Activated T-cell treated with anti-CD3 and anti-CD28 coated beads, Interleukin-2, amount 50 U/mL, for 1 hour (primary cell): ENCODE measurements around the gene DENND1A.
"Not testable (repeated sequence)": the region's sequence is repeated elsewhere in the genome, so short reads cannot be mapped to it uniquely, and the experiment has no call there.

Experiments used
- DNase-seq: peaks from one replicate; pipeline ENCODE4 v3.0.0-alpha.2; 2020

DENND1A gene

GRCh38 chr9:123418052-123418430 lies 511.9 kb downstream of the DENND1A start:
- no peak for DNase-seq

DNA sequence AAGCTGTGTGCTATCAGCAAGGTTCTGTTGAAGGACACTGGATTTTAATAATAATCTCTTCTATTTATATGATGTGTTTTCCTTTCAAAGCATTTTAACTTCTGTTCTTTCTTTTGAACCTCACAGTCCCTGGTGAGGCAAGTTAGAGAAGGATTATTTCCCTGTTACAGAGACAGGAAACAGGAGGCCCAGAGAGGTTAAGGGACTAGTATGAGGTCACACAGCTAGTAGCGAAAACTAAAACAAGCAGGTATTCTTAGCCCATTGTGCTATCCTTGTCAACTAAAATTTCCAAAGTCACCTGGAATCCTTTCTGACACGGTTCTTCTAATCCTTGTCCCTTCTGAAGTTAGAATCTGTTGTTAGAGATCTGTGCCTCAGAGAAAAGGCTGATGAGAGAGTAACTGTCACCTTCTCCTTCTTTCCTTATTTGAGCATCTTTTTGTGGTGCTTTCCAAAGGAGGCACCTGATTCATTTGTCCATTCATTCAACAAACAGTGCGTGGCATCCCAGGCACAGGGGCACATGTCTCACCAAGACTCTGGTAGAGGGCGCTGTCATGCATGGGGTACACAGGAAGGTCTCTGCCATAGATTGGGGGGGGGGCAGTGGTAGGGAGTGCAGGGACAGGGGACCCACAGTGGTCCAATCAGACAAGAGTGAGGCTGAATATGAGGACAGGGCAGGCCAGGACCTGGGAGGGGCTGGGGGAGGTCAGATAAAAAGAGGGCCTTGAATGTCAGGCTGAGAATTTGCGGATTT lies 512.5 kb downstream of the DENND1A start:
- DNase-seq: no peak

DNA sequence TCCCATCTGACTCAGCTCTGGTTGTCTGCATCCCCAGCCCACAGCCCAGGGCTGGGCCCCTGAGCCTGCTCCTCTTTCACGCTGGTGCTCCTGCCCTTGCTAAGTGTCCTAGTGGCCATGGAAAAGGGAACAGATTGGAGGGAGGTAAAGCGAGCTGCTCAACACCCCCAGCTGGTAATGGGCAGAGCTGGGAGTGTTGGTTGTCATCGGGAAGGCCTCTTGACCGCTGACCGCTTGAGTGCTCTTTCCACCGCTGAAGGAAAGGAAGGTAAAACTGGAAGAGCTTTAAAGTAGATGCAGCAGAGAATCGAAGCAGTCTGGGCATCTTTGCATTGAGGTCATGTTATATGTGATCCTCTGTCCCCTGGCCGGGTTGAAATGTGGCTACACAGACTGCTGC lies 513.8 kb downstream of the DENND1A start:
- no peak for DNase-seq

GRCh38 chr9:123414936-123415930 lies 514.7 kb downstream of the DENND1A start:
- DNase-seq: no peak

- no peak for DNase-seq
Observed at GRCh38 chr9:123414204-123414603, 515.7 kb downstream of the DENND1A start.

DNA sequence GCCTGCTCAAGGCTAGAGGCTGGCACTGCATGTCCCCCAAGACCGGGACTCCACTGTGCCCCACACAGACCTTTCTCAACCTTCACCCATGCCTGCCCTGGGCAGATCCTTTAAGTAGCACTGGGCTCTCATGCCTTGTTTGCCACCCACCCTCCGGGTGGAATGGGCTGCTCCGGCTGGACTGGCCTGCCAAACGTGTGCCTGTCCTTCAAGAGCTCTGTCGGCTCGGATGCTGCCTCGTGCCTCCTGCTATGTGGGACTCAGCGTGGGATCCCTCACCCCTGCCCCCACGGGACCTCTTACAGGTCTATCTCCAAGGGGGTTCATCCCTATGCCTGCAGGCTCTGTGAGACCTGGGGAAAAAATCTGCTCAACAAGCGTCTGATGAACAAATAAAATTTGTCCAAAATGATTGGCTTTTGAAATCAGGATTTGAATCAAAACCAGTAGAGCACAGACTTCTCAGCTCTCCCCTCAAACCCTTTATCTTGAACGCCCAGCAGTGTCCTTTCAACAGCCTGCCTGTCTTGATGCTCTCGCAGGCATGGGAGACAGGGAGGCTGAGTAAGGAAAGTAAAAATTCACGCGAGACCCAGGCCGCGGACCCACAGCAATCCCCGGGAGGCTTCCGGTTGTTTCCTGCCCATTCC lies 517.6 kb downstream of the DENND1A start:
- DNase-seq: no peak

DNA sequence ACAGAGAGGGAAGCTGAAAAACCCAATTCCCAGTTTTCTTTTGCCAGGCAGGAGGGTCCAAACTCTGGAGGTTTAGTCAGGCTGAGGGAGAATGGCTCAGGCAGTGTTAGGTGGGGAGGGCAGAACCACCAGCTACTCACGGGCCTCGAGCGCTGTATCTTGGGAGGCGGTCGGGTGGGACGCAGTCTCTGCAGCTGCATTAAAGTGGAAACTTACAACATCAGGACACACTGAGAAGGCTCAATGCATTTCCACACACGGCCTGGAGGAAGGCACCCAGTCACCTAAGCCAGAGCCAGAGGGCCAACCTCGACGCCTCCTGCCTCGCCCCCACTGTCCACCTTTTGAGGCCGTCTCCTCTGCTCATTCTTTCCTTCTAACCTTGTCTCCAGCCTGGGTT lies 518.3 kb downstream of the DENND1A start:
- no peak for DNase-seq

DNA sequence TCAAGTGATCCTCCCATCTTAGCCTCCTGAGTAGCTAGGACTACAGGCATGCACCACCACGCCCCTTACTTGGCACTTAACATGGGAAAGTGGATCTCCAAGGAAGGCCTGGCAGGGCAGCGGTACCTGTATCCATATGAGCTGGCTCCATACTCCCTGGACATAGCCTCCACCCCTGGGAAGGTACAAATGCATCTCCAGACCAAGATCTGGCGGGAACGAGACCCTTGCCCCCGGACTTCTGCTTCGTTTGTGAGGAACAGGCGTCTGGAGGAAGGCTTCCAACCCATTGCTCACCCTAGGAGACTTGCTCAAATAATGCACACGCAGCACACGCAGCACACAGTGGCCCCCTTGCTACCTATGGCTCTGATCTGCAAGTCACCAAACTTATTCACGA lies 518.7 kb downstream of the DENND1A start:
- no peak for DNase-seq

DNA sequence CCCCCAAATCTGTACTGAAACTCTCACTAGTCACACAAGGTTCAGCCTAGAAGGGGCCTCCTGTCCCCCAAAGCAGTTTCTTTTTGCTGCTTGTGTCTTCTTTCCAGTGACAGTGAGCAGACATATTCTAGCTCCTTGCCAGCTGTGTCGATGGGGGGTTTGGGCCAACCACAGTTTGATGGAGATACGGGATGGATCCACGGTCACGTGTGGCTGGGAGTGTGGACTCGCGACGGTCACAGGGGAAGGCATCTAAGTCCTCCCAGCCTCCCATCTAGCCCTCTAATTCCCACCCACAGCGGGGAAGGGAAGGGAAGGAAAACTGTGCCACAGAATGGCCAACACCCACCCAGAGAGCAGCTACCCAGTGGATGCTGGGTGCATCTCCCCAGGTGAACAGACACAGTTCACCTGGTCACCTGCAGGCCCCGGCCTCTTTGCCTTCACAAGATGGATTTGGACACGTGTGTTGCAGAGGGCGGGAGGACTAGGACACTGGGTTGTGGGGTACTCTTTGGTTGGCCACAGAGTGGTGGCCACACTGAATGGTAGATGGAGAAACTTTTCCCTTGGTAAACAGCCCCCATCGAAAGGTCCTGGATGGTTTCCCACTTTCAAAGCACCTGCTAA lies 519.5 kb downstream of the DENND1A start:
- DNase-seq: no peak

- DNase-seq: no peak
Observed at GRCh38 chr9:123408313-123409262, 521.3 kb downstream of the DENND1A start.

DNA sequence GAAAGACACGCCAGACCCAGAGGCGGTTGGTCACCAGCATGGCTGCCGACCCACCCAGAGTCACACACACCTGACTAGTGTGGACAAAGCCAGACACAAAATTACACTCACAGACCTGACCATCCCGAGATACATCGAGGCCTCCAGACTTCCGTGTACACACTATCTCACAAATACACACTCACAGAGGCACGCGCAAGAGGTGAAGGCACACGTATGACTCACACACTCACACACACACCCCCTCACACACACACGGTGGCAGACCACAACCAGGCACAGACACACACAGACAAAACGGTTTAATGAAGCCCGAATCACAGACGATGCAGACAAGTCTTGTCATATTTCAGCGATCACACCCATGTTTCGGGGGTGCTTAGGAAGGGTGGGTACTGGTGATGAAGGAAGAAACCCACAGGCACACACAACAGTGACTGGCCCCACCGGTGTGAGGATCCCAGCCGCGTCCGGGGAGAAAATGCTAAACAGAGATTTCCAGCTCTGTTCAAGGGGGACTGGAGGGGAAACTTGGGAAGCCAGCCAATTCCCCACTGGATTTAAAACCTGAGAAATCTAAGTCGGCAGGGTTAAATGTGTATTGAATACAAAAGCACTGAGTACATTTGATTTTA lies 522.6 kb downstream of the DENND1A start:
- no peak for DNase-seq

- DNase-seq: no peak
Observed at GRCh38 chr9:123406691-123407216, 523.2 kb downstream of the DENND1A start.

- no peak for DNase-seq
Observed at GRCh38 chr9:123406016-123406415, 523.9 kb downstream of the DENND1A start.

- DNase-seq: no peak
Observed at GRCh38 chr9:123402981-123403509, 526.9 kb downstream of the DENND1A start.

GRCh38 chr9:123401879-123402513 lies 527.9 kb downstream of the DENND1A start:
- DNase-seq: no peak

DNA sequence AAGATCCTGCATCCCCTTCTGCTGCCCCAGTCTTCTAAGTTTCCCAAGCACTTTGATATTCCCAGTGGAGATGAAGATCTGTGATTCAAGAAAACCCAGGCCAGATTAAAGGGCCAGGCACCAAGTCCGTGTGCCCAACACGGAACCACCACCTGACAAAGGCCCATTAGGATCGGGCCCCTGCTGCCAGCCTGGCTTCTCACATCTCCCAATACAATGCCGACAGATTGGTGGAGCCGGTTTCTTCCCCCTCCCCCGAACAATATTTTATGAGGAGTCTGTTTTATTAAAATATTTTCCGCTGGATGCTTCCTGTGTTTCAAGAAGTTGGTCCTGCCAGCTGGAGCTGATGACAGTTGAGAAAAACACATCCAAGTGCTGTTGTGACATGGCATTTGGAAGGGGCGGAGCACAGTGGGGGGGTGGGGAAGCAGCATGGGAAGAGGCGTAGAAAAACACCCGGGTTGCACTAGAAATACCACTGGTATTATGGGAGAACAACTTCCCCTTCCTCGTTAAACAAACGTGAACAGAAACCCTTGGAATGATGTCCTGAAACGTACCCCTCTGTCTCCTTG lies 528.9 kb downstream of the DENND1A start:
- DNase-seq: no peak

DNA sequence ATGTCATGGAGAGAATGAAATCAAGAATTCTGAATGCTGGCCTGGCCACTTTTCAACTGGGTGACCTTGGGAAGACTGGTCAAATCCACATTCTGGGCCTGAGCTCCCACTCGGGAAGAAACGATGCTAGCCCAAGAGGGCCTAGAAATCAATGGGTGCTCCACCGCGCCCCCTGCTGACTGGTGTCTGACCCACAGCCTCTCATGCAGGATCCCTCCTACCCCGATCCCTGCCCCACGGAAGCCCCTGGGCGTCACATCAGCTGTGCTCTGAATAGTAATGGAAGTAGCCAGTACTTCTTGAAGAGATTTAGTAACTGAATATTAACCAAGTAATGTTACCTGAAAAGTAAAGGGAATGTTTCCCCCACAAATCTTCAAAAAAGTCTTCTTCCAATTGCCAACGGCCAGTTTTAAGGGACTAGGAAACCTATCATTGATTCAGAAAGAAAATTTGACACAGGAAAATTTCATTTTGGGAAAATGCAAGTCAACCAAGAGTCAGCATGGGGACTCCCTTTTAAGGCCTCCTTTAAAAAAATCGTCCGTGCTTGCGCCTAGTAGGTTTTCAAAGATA lies 530.0 kb downstream of the DENND1A start:
- no peak for DNase-seq

- not testable (repeated sequence) for DNase-seq
Observed at GRCh38 chr9:123398938-123399337, 531.0 kb downstream of the DENND1A start.

- DNase-seq: no peak
Observed at GRCh38 chr9:123397975-123398374, 532.0 kb downstream of the DENND1A start.
